Islet of Langerhans (tissue), 1 donor: ENCODE data around the gene CDK7.
"Not testable (repeated sequence)": the region's sequence is repeated elsewhere in the genome, so short reads cannot be mapped to it uniquely, and the experiment has no call there.

ENCODE experiments used
- FAIRE-seq: peaks from one replicate; lab custom pipeline; 2011; peaks lifted over from hg19 to GRCh38; lab: Jason Lieb, UNC

The CDK7 gene

GRCh38 chr5:69237877-69238276, 3.2 kb downstream of the CDK7 start:
- no peak for FAIRE-seq

GRCh38 chr5:69238760-69239251, 4.1 kb downstream of the CDK7 start:
- FAIRE-seq: no peak

- no peak for FAIRE-seq
Measured at GRCh38 chr5:69242215-69242927, 7.7 kb downstream of the CDK7 start.

- FAIRE-seq: no peak
Measured at GRCh38 chr5:69245031-69245430, 10.3 kb downstream of the CDK7 start.

GRCh38 chr5:69248019-69248418, 13.3 kb downstream of the CDK7 start:
- FAIRE-seq: no peak

- no peak for FAIRE-seq
Measured at GRCh38 chr5:69250593-69250992, 15.9 kb downstream of the CDK7 start.

- FAIRE-seq: no peak
Measured at GRCh38 chr5:69252437-69252836, 17.8 kb downstream of the CDK7 start.

- not testable (repeated sequence) for FAIRE-seq
Measured at GRCh38 chr5:69255940-69256339, 21.3 kb downstream of the CDK7 start.

- FAIRE-seq: no peak
Measured at GRCh38 chr5:69257577-69257976, 22.9 kb downstream of the CDK7 start.

- FAIRE-seq: no peak
Measured at GRCh38 chr5:69261034-69261433, 26.3 kb downstream of the CDK7 start.

- FAIRE-seq: no peak
Measured at GRCh38 chr5:69265931-69266330, 31.2 kb downstream of the CDK7 start.

GRCh38 chr5:69268899-69269298, 34.2 kb downstream of the CDK7 start:
- FAIRE-seq: no peak

- FAIRE-seq: no peak
Measured at GRCh38 chr5:69270840-69271239, 36.2 kb downstream of the CDK7 start.

GRCh38 chr5:69271376-69271775, 36.7 kb downstream of the CDK7 start:
- FAIRE-seq: no peak

- no peak for FAIRE-seq
Measured at GRCh38 chr5:69275563-69275962, 40.9 kb downstream of the CDK7 start.

GRCh38 chr5:69276422-69277174, 41.9 kb downstream of the CDK7 start:
- no peak for FAIRE-seq

- no peak for FAIRE-seq
Measured at GRCh38 chr5:69279517-69279916, 44.8 kb downstream of the CDK7 start.

- no peak for FAIRE-seq
Measured at GRCh38 chr5:69281114-69281513, 46.4 kb downstream of the CDK7 start.

- FAIRE-seq: no peak
Measured at GRCh38 chr5:69284203-69284602, 49.5 kb downstream of the CDK7 start.

- no peak for FAIRE-seq
Measured at GRCh38 chr5:69285448-69286116, 50.9 kb downstream of the CDK7 start.

GRCh38 chr5:69288069-69288468, 53.4 kb downstream of the CDK7 start:
- no peak for FAIRE-seq

GRCh38 chr5:69288688-69289087, 54.0 kb downstream of the CDK7 start:
- FAIRE-seq: no peak

- no peak for FAIRE-seq
Measured at GRCh38 chr5:69292306-69292705, 57.6 kb downstream of the CDK7 start.
